AG09319 (cell line): ENCODE measurements around the gene ZBTB20.

Source experiments
- DNase-seq: peaks from one replicate; pipeline ENCODE4 v3.0.0-alpha.2; 2010; ENCODE audit warnings: low read depth; ENCODE audit errors: extremely low read depth
- CTCF ChIP-seq: IDR thresholded peaks from 2 replicates; pipeline ENCODE4 v1.5.1; 2011; ENCODE audit warnings: low read depth, mild to moderate bottlenecking, inconsistent platforms, low read length, moderate library complexity

Gene ZBTB20

GRCh38 chr3:114953215-114953799 lies 193.8 kb downstream of the ZBTB20 start:
- no peak for TF ChIP-seq CTCF
- DNase-seq = no peak

GRCh38 chr3:114942773-114943172 lies 204.3 kb downstream of the ZBTB20 start:
- DNase-seq = no peak
- no peak for TF ChIP-seq CTCF

- no peak for TF ChIP-seq CTCF
- DNase-seq = no peak
Observed at GRCh38 chr3:114941626-114942309, 205.3 kb downstream of the ZBTB20 start.

GRCh38 chr3:114939920-114940319 lies 207.2 kb downstream of the ZBTB20 start:
- DNase-seq = no peak
- no peak for TF ChIP-seq CTCF

DNA sequence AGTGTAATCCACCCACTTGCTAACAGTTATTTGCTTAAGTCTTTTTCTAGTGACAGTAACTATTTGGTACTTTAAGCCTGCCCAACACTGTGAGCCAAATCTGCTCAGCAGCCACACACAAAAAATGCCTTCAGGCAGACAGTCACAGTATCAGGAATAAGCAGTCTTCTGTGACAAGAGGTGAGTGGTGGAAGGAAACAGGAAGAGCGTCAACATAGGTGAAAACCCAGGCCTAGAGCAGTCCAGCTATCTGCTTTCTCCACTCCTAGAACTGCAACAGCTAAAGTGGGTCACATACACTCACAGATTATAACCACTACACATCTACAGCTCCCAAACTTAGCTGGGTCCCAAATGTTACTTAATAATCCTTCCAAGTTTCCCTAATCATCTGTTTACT lies 213.7 kb downstream of the ZBTB20 start:
- no peak for DNase-seq
- no peak for TF ChIP-seq CTCF

DNA sequence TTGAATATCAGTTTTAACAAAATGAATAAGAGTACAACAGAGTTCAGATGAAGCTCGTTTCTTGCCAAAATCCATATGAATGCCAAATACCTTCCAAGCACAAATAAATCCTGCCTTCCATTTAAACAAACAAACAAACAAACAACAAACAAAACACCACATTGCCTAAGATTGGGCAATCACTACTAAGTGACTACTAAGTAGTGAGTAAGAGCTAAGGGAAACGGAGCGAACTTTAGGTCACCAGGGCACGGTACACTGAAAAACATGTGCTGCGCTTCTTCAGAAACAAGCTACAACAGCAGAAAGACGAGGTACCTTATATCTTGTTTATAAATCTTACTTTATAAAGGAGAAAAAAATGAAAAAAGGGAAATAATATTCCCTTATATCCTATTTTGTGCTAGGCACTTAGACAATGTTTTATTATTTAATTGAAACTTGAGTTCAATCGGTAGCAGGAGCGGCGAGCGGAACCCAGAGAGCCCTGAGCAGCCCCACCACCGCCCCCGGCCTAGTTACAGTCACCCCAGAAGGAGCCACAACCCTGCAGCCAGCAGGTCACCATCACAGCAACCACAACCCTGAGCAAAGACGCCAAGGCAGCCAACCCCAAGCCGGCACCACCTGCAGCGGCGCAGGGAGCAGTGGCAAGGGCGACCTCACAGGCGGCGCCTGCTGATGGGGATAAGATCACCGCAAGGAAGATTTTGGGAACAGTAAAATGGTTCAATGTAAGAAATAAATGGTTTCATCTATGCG lies 216.9 kb downstream of the ZBTB20 start:
- no peak for TF ChIP-seq CTCF
- no peak for DNase-seq
